Measurements from ENCODE around the gene LIFR.

Gene LIFR

DNA sequence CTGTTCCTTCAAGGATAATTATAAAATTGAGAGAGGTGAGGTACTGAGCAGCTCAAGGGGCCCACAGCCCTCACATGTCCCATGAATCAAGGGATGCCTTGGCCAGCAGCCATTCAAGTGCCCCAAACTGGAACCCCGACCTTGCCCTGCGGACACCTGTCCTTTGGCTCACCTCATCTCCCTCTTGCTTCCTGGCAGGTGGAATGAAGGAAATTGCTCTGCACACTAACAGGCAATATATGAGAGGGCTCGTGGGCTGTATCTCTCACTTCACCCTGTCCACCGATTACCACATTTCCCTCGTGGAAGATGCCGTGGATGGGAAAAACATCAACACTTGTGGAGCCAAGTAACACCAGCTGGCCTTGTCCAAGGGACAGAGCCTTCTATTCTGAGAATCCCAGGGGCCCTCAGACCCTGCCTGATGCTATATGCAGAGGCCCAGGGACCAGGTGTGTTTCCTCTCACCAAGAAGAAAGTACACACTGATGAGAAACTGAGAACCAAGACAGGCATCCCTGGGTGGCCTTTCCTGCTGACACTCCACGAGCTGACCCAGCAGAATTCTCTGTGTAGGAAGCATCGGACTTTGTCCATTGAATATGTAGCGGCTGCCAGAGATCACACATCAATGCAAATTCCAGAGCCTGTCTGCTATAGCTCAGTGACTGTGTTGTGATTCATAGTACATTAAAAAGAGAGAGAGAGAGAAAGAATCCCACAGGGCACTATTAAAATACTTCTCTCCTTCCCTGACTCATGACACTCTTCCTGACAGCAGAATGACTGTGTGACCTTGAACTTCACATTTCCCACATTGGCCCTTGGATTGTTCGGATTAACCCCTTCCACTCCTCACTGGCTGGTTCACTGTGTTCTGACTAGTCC lies 92.6 kb downstream of the LIFR start:
- no peak for DNase-seq

- DNase-seq = no peak
Observed at GRCh38 chr5:38462976-38463633, 93.3 kb downstream of the LIFR start.

DNA sequence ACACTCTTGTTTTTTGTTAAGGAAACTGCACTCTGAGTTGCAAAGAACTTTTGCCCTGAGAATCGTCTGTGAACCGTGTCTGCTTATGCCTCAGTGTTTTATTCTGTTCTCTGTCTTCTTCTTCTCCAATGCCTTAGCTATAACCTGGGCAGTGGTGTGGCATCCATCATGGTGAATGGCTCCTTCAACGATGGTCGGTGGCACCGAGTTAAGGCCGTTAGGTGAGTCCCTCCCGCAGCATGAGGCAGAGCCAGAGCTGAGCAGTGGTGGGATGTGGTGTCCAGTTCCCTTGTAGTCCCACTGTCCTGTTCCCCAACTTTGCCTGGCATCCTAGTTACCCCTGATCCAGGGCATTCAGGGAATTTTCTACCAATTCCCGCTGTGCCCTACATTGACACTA lies 98.3 kb downstream of the LIFR start:
- no peak for DNase-seq

- DNase-seq = no peak
Observed at GRCh38 chr5:38456657-38457399, 99.6 kb downstream of the LIFR start.

DNA sequence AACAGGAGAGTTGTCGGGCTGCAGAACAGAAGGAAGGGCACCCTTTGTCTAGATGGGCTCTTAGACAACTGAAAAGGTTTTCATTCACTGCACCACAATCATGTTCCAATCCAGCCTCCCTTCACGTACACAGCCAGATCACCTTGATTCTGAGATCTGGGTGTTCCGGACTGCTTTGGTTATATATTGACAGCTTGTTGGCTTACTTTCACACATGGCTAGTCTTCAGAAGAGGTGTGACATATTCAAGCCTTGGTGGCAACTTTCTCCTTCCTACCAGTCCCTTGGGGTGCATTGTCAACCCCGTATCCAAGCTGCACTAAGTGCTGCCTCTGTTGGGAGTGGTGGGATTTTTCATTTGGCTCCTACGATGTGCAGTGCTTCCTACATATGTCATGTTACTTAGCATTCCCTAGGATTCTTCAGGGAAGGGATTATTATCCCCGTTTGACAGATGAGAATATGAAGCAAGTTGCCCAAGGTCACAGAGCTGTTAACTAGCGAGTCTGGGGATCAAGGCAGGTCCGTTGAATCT lies 100.6 kb downstream of the LIFR start:
- DNase-seq = no peak

DNA sequence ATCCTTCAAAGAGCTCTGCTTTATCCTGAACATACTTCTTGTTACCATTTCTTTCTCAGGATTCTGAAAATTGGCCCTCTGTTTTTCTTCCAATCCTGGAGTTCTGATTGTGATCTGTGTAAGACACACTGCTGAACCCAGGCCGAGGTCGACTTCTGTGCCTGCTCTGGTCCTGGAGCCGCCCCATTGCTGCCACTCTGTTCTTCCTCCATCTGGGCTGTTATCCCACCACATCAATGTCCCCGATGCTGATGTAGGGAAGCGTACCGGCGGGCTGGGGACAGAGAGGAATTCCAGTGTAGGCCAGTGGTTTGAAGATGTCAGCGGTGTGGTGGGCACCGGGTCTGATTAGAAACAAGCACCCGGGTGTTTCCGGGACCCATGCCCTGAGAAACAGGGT lies 102.5 kb downstream of the LIFR start:
- DNase-seq = no peak

- peak; percentile 52 for DNase-seq
Observed at GRCh38 chr5:38453506-38453905, 102.9 kb downstream of the LIFR start.

DNA sequence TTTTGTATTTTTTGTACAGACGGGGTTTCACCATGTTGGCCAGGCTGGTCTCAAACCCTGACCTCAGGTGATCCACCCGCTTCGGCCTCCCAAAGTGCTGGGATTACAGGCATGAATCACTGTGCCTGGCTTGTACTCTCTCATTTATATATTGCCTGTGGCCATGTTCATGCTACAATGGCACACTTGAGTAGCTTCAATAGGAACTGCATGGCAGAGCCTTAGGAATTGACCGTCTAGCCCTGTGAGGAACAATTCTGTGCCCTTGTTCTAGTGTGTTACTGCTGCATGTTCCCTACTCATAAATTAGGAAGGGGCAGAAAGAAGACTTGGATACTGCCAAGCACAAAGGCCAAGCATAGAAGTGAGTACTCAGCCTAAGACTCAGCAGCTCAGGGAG lies 104.2 kb downstream of the LIFR start:
- DNase-seq = no peak

GRCh38 chr5:38451074-38451725 lies 105.2 kb downstream of the LIFR start:
- no peak for DNase-seq

DNA sequence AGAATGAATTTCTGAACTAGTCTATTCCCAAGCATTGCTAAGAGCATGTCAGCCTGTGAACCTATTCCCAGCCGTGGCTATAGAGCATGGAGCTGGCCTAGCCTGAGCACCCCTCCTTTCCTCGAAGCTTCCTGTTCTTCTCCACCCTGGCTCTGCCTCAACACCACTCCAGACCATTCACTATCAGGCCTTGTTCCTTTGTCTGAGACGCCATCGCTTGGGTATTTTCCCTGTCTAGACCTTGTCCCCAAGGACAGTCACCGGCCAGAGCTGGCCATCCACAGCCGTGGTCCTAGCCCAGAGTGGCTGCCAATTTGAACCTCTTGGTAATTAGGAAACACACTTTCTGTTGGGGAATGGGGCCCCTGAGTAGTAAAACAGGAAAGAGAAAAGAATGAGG lies 105.8 kb downstream of the LIFR start:
- DNase-seq = no peak

DNA sequence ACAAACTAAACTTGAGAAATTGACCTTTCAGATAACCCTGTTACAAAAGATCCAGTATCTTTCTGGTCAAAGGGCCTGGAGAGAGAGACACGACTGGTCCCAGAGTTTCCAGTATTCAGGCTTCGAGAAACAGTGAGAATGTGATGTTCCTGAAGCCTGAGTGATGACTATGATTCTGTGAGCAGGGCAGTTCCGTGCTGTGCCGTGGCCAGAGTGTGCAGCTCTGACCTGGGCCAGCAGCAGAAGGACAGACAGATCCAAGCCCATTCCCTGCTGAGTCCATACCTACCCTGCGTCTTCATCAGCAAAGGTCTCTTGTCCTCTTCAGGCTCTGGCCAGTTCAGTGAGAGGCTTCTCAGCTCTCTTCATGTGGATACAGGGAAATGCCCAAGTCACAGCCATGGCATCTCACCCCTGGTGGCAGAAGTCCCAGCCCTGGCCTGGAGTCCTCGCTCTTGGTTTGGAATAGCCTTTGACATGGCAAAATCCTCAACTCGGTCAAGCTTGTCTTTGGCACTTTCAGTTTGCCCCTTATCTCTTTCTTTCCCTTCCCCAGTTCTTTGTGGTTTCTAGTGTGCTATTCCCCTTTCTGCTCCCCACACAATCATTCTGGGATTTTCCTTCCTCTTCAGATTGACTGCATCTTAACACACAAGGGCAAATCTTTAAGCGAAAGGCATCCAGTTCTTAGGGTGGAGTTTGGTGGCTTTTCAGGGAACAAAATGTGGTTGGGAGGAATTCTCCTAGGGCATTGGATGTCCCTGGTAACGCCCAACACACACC lies 107.7 kb downstream of the LIFR start:
- DNase-seq = no peak

DNA sequence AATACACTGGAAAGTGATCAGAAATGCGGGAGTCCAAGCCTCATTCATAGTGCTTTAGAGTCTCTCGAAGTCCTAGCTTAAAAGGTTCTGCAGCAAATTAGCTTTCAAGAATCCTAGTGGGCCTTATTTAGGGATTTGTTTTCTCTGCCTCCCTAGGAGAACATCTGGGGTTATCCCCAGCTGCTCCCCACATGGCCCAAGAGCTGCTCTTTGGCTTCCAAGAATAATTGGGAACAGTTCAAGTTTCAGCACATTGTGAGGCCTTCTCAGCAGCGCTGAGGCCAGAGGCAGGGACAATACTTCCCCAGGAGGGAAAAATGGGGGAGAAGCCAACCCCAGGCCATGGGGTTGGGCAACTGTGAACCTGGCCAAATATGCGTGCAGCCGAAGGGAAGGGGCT lies 108.7 kb downstream of the LIFR start:
- DNase-seq = no peak

DNA sequence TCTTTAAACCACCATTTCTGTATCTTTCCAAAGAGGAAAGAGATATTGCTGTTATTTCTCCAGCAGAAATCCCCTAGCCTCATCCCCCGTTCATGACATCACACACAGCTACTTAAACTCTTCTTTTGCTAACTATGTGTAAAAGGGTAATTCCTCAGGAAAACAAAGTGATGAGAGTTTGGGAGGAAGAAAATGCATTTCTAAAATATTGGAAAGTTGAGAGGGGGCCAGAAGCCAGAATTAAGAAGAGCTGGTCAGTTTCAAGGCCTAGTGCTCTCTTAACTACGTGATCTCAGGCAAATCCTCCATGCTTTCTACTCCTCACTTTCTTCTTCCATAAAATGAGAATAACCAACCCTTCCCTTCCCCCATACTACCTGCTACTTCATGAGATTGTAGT lies 109.4 kb downstream of the LIFR start:
- no peak for DNase-seq

GRCh38 chr5:38446029-38446522 lies 110.4 kb downstream of the LIFR start:
- no peak for DNase-seq

DNA sequence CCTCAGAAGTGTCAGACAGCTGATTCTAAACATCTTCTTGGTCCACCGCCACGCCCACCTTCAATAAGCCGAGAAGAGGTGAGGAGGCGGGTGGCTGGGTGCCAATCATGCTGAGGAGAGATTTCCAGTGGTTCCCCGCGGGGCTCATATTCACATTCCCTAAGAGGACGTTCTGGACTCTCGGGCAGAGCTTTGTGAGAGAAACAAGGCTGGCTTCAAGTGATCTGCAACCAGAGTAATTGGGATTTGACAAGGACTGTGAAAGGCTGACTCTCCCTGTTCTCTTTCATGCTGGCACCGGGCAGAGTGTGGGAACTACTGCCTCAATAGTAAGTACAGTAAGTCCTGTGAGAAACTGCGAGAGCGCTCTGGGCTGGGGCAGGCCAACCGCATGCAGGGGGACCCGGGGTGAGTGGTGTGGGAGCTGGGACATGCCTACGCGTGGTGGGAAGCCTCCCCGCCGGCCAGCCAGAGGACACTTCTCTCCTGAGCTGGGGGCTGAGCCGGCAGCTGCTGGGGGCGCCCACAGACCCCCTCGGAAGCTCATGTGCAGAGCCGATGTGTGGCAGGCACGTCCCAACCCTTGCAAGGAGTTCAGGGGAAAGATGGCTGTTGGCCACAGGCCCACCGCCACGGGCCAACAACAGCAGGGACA lies 110.9 kb downstream of the LIFR start:
- no peak for DNase-seq

DNA sequence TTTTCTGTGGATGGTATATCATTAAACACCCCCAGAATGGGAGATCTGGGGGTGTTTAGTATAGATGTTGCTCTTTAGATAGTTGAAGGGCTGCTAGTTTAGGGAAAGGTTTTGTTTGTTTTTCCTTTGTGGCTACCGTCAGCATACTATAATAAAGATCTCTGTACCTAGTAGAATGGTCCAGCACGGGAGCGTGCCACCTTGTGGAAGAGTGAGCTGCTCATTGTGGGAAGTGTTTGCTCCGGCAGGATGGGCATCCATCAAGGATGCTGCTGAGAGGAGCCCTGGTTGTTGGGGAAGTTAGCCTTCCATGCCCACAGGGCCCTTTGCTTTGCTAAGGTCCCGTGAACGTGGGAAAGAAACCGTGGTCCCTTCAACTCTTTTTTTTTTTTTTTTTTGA lies 113.1 kb downstream of the LIFR start:
- no peak for DNase-seq

DNA sequence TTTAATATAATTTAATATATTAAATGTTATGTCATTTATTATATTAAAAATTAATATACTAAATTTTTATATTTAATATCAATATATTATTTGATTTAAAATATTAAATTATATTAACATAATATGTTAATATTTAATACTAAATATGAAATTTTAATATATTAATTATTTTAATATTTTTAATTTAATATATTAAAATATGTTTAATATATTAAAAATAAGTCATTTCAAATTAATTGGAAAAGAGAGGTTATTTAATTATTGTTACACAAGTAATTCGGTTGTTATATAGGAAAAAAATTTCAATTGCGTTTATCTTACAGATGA lies 114.2 kb downstream of the LIFR start:
- DNase-seq = no peak

- DNase-seq = peak; percentile 88
Observed at GRCh38 chr5:38441453-38442246, 114.8 kb downstream of the LIFR start.

DNA sequence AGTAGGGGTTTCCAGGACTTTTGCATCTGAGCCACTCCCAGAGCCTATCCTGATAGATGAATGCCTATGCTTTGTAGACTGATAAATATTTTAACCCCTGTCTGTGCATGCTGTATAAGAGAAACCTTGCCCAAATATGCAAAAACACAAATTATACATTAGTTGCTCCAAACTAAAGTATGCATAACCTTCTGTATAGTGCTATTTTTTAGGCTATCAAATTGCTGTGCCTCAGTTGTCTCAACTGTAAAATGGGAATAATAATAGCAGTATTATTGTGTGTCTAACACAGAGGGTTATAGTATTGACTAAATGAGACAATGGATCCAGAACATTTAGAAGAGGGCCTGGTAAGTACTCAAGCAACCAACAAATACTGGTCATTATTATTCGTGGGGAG lies 117.7 kb downstream of the LIFR start:
- no peak for DNase-seq

GRCh38 chr5:38434966-38435705 lies 121.3 kb downstream of the LIFR start:
- DNase-seq = no peak
